Measurements from ENCODE around the gene L3MBTL4.

Gene L3MBTL4

GRCh38 chr18:5973099-5973498, 441.6 kb downstream of the L3MBTL4 start:
- in situ Hi-C loops (cut with MboI; ENCODE audit: low sequenced_read_pairs): no loop called here

- in situ Hi-C loops (cut with MboI; ENCODE audit: low sequenced_read_pairs): no loop called here
These were observed 442.4 kb downstream of the L3MBTL4 start for GRCh38 chr18:5972298-5972697.

- in situ Hi-C loops (cut with MboI; ENCODE audit: low sequenced_read_pairs): no loop called here
These were observed 444.7 kb downstream of the L3MBTL4 start for GRCh38 chr18:5969989-5970403.

GRCh38 chr18:5969355-5969988, 445.2 kb downstream of the L3MBTL4 start:
- in situ Hi-C loops (cut with MboI; ENCODE audit: low sequenced_read_pairs): no loop called here

GRCh38 chr18:5967666-5968065, 447.0 kb downstream of the L3MBTL4 start:
- in situ Hi-C loops (cut with MboI; ENCODE audit: low sequenced_read_pairs): no loop called here

- in situ Hi-C loops (cut with MboI; ENCODE audit: low sequenced_read_pairs): no loop called here
These were observed 447.7 kb downstream of the L3MBTL4 start for GRCh38 chr18:5967007-5967406.

- in situ Hi-C loops (cut with MboI; ENCODE audit: low sequenced_read_pairs): no loop called here
These were observed 448.2 kb downstream of the L3MBTL4 start for GRCh38 chr18:5966514-5966913.

GRCh38 chr18:5964996-5965395, 449.7 kb downstream of the L3MBTL4 start:
- in situ Hi-C loops (cut with MboI; ENCODE audit: low sequenced_read_pairs): no loop called here

GRCh38 chr18:5964596-5964995, 450.1 kb downstream of the L3MBTL4 start:
- in situ Hi-C loops (cut with MboI; ENCODE audit: low sequenced_read_pairs): no loop called here

- in situ Hi-C loops (cut with MboI; ENCODE audit: low sequenced_read_pairs): no loop called here
These were observed 450.6 kb downstream of the L3MBTL4 start for GRCh38 chr18:5964108-5964507.

GRCh38 chr18:5963267-5963666, 451.4 kb downstream of the L3MBTL4 start:
- in situ Hi-C loops (cut with MboI; ENCODE audit: low sequenced_read_pairs): no loop called here

GRCh38 chr18:5962362-5962761, 452.3 kb downstream of the L3MBTL4 start:
- in situ Hi-C loops (cut with MboI; ENCODE audit: low sequenced_read_pairs): no loop called here

GRCh38 chr18:5961828-5962150, 452.9 kb downstream of the L3MBTL4 start:
- in situ Hi-C loops (cut with MboI; ENCODE audit: low sequenced_read_pairs): no loop called here

- in situ Hi-C loops (cut with MboI; ENCODE audit: low sequenced_read_pairs): no loop called here
These were observed 453.4 kb downstream of the L3MBTL4 start for GRCh38 chr18:5961097-5961827.

- in situ Hi-C loops (cut with MboI; ENCODE audit: low sequenced_read_pairs): no loop called here
These were observed 455.9 kb downstream of the L3MBTL4 start for GRCh38 chr18:5958822-5959221.

- in situ Hi-C loops (cut with MboI; ENCODE audit: low sequenced_read_pairs): no loop called here
These were observed 458.9 kb downstream of the L3MBTL4 start for GRCh38 chr18:5955861-5956260.

GRCh38 chr18:5951515-5952091, 463.1 kb downstream of the L3MBTL4 start:
- in situ Hi-C loops (cut with MboI; ENCODE audit: low sequenced_read_pairs): no loop called here

GRCh38 chr18:5948781-5949180, 465.9 kb downstream of the L3MBTL4 start:
- in situ Hi-C loops (cut with MboI; ENCODE audit: low sequenced_read_pairs): no loop called here

GRCh38 chr18:5948237-5948636, 466.5 kb downstream of the L3MBTL4 start:
- in situ Hi-C loops (cut with MboI; ENCODE audit: low sequenced_read_pairs): no loop called here

GRCh38 chr18:5944448-5944847, 470.3 kb downstream of the L3MBTL4 start:
- in situ Hi-C loops (cut with MboI; ENCODE audit: low sequenced_read_pairs): no loop called here

GRCh38 chr18:5943514-5943913, 471.2 kb downstream of the L3MBTL4 start:
- in situ Hi-C loops (cut with MboI; ENCODE audit: low sequenced_read_pairs): no loop called here

- in situ Hi-C loops (cut with MboI; ENCODE audit: low sequenced_read_pairs): no loop called here
These were observed 472.1 kb downstream of the L3MBTL4 start for GRCh38 chr18:5942591-5942990.
